K562 (cell line): ENCODE data around the gene ITGA6. TPM values are rescaled to one million over a fixed set of nuclear protein-coding genes. Genes with fewer than 3 reads are reported as not detected.
A peak's percentile ranks its signal among the peaks of the same experiment; 100 is the strongest.

ENCODE experiments used
- ARID1B ChIP-seq: fragments of 450-650 bp; IDR thresholded peaks from 2 replicates; pipeline ENCODE4 v1.6.1; 2016; ENCODE audit warnings: antibody characterized with exemption, mild to moderate bottlenecking, inconsistent platforms
- ATF1 ChIP-seq, 2 experiments: fragments of 450-650 bp in 1 of 2; IDR thresholded peaks; 2 replicates each; pipeline ENCODE4 v1.6.1; 2016; ENCODE audit warnings: missing compliant biosample characterization in 1 of 2, missing genetic modification characterization in 1 of 2
- BCL6 ChIP-seq: fragments of 250-450 bp; sonication (Bioruptor Pico); IDR thresholded peaks from 2 replicates; pipeline ENCODE4 v1.4.0; 2020
- BCLAF1 ChIP-seq, 2 experiments: fragments of 450-650 bp in 1 of 2; IDR thresholded peaks; 2 replicates each; pipeline ENCODE4 v1.6.1; 2011 to 2017; ENCODE audit warnings: low read depth in 2 of 2, antibody characterized with exemption in 1 of 2, borderline replicate concordance in 1 of 2, low read length in 1 of 2, mild to moderate bottlenecking in 1 of 2, mixed read lengths in 1 of 2; ENCODE audit not compliant: control insufficient read depth in 1 of 2
- COPS2 ChIP-seq: fragments of 450-650 bp; conservative IDR thresholded peaks from 2 replicates; pipeline ENCODE4 v1.6.1; 2016; ENCODE audit warnings: mild to moderate bottlenecking, moderate library complexity
- CTBP1 ChIP-seq: fragments of 450-650 bp; IDR thresholded peaks from 2 replicates; pipeline ENCODE4 v1.6.1; 2016; ENCODE audit warnings: borderline replicate concordance
- DPF2 ChIP-seq: fragments of 450-650 bp; IDR thresholded peaks from 2 replicates; pipeline ENCODE4 v1.6.1; 2016
- E2F8 ChIP-seq: fragments of 450-650 bp; IDR thresholded peaks from 2 replicates; pipeline ENCODE4 v1.7.1; 2018; ENCODE audit warnings: mild to moderate bottlenecking, low read depth; ENCODE audit not compliant: partially characterized antibody
- FOXA3 ChIP-seq, 2 experiments: fragments of 450-650 bp in 1 of 2; sonication (generic) in 1 of 2; formaldehyde crosslinking; IDR thresholded peaks in 1 of 2; conservative IDR thresholded peaks in 1 of 2; 2 replicates each; pipeline versions ENCODE4 v1.4.0 to v1.8.0; 2020 to 2022; ENCODE audit warnings: mild to moderate bottlenecking in 2 of 2, missing genetic modification reagents in 1 of 2
- HDAC6 ChIP-seq: IDR thresholded peaks from 2 replicates; pipeline ENCODE4 v1.6.1; 2012; ENCODE audit warnings: low read depth, mild to moderate bottlenecking, control low read depth, inconsistent platforms, low read length, moderate library complexity
- HDGF ChIP-seq: fragments of 450-650 bp; IDR thresholded peaks from 2 replicates; pipeline ENCODE4 v1.6.1; 2016
- IRF9 ChIP-seq: fragments of 450-650 bp; IDR thresholded peaks from 2 replicates; pipeline ENCODE4 v1.6.1; 2016; ENCODE audit warnings: missing biosample characterization, missing genetic modification characterization
- KDM1A ChIP-seq, 2 experiments: fragments of 450-650 bp; IDR thresholded peaks; 2 replicates each; pipeline ENCODE4 v1.6.1; 2016; ENCODE audit warnings: mild to moderate bottlenecking in 2 of 2
- MCM3 ChIP-seq: fragments of 450-650 bp; IDR thresholded peaks from 2 replicates; pipeline ENCODE4 v1.6.1; 2016
- MED1 ChIP-seq: sonication (generic); formaldehyde crosslinking; IDR thresholded peaks from 2 replicates; pipeline ENCODE4 v1.8.1; 2023; ENCODE audit warnings: missing genetic modification reagents, borderline replicate concordance
- RBM25 ChIP-seq: fragments of 200-400 bp; formaldehyde crosslinking; IDR thresholded peaks from 2 replicates; pipeline ENCODE4 v1.6.1; 2018; ENCODE audit warnings: low read length, low read depth, moderate library complexity; ENCODE audit not compliant: severe bottlenecking
- RCOR1 ChIP-seq, 2 experiments: IDR thresholded peaks; 2 replicates each; pipeline ENCODE4 v1.6.1; 2012; ENCODE audit warnings: low read depth in 2 of 2, low read length in 2 of 2, borderline replicate concordance in 1 of 2, improper control_type of control experiment in 1 of 2
- SLC30A9 ChIP-seq: fragments of 250-450 bp; sonication (Bioruptor Pico); IDR thresholded peaks from 2 replicates; pipeline ENCODE4 v1.8.0; 2022; ENCODE audit warnings: mild to moderate bottlenecking, moderate library complexity
- SRSF7 ChIP-seq: fragments of 200-400 bp; formaldehyde crosslinking; optimal IDR thresholded peaks from 2 replicates; pipeline ENCODE3; 2017; ENCODE audit warnings: mild to moderate bottlenecking, low read depth, low read length
- STAG1 ChIP-seq: sonication (generic); formaldehyde crosslinking; IDR thresholded peaks from 2 replicates; pipeline ENCODE4 v1.5.0; 2020; ENCODE audit warnings: missing genetic modification reagents, borderline replicate concordance
- THRAP3 ChIP-seq: fragments of 450-650 bp; IDR thresholded peaks from 2 replicates; pipeline ENCODE4 v1.6.1; 2016; ENCODE audit warnings: mild to moderate bottlenecking, inconsistent platforms, borderline replicate concordance
- ZFP36 ChIP-seq: fragments of 150-350 bp; IDR thresholded peaks from 2 replicates; pipeline ENCODE4 v1.6.1; 2018; ENCODE audit warnings: low read length, low read depth; ENCODE audit not compliant: partially characterized antibody
- ZNF354B ChIP-seq: fragments of 250-450 bp; sonication (Bioruptor Pico); IDR thresholded peaks from 2 replicates; pipeline ENCODE4 v1.4.0; 2020
- ZNF431 ChIP-seq: sonication (generic); formaldehyde crosslinking; IDR thresholded peaks from 2 replicates; pipeline ENCODE4 v1.8.0; 2022; ENCODE audit warnings: mild to moderate bottlenecking, missing genetic modification reagents
- polyA plus RNA-seq, 8 experiments: library from polyadenylated mRNA; depleted of rRNA in 4 of 8; stranded (reverse) in 5 of 8; unstranded in 3 of 8; fragments of >200 nt; fragmentation: Nextera tagmentation in 2 of 8; fragmentation: Illumina TruSeq in 1 of 8; extraction: Ambion mirVana in 2 of 8; extraction: Trizol in 1 of 8; gene quantifications; 2 replicates each; pipeline versions ENCODE4 v1.2.1 to v1.2.3, GENCODE V29; 2011 to 2014; ENCODE audit warnings: inconsistent platforms in 1 of 8, missing spikeins in 1 of 8
- total RNA-seq, 7 experiments: library from RNA; depleted of rRNA in 6 of 7; stranded (reverse); fragments of >200 nt in 6 of 7; fragmentation: Illumina TruSeq in 2 of 7; extraction: Trizol in 2 of 7; gene quantifications; 2 replicates each; pipeline versions ENCODE4 v1.2.1 to v1.2.3, GENCODE V29; 2011 to 2021; ENCODE audit warnings: low replicate concordance in 1 of 7

Gene ITGA6
- total and polyA plus RNA-seq, 9 of the 15 experiments (the other 6 are each of a cell fraction or from before 2014, with no cell fraction given) = 0.01 to 0.29 (median 0.05) TPM; not detected in 5

- TF ChIP-seq HDGF = 0 out of 2 replicates have a peak, but pooled peaks have one; percentile 56
- no peak for TF ChIP-seq ARID1B
- no peak for TF ChIP-seq SLC30A9
- TF ChIP-seq KDM1A (IDR thresholded peaks at IDR 0.05) = peak; percentile 73 to 90; a peak in 2 of 4 replicates
- no peak for TF ChIP-seq ZNF354B (CRISPR knock-in tag)
- no peak for TF ChIP-seq BCLAF1 (IDR thresholded peaks at IDR 0.05; ENCODE audit: borderline replicate concordance in 1 of 2, control insufficient read depth in 1 of 2, low read depth in 2 of 2, low read length in 1 of 2)
- no peak for TF ChIP-seq COPS2
- no peak for TF ChIP-seq CTBP1
- no peak for TF ChIP-seq MED1 (CRISPR knock-in tag)
- 0 out of 4 replicates have a peak, but pooled peaks of 1 of the 2 experiments have one; percentile 6 for TF ChIP-seq RCOR1 (IDR thresholded peaks at IDR 0.05; ENCODE audit: borderline replicate concordance in 1 of 2, low read depth in 2 of 2, low read length in 2 of 2)
- no peak for TF ChIP-seq MCM3
- TF ChIP-seq DPF2 = no peak
- no peak for TF ChIP-seq THRAP3
- no peak for TF ChIP-seq HDAC6
- peak; percentile 87 for TF ChIP-seq RBM25
- no peak for TF ChIP-seq SRSF7
- peak; percentile 91 for TF ChIP-seq ZFP36
- TF ChIP-seq STAG1 = no peak
- no peak for TF ChIP-seq IRF9 (tag)
- TF ChIP-seq E2F8 = no peak
- TF ChIP-seq ZNF431 (CRISPR knock-in tag) = no peak
- no peak for TF ChIP-seq BCL6 (CRISPR knock-in tag)
- TF ChIP-seq FOXA3 (CRISPR knock-in tag; conservative IDR thresholded peaks at IDR 0.05 in 1 of 2, IDR thresholded peaks at IDR 0.05 in 1 of 2) = no peak
- no peak for TF ChIP-seq ATF1 (CRISPR knock-in tag; IDR thresholded peaks at IDR 0.05)
- TF ChIP-seq ATF1 (tag; IDR thresholded peaks at IDR 0.05) = no peak
These were observed 127.8 kb downstream of the ITGA6 start (continued) for GRCh38 chr2:172555272-172555521.
